Islet precursor cell (in vitro differentiated cells): ENCODE data around the gene SNCAIP.

Experiments used
- DNase-seq: peaks from one replicate; pipeline ENCODE4 v3.0.0-alpha.2; 2018

The SNCAIP gene

GRCh38 chr5:122430319-122430586 is 118.2 kb downstream of the SNCAIP start:
- DNase-seq, result no peak

- DNase-seq, result no peak
These were observed 119.3 kb downstream of the SNCAIP start for GRCh38 chr5:122431298-122431697.

- DNase-seq, result no peak
These were observed 122.4 kb downstream of the SNCAIP start for GRCh38 chr5:122434205-122434970.

- DNase-seq, result no peak
These were observed 123.2 kb downstream of the SNCAIP start for GRCh38 chr5:122435234-122435633.

- DNase-seq, result no peak
These were observed 123.7 kb downstream of the SNCAIP start for GRCh38 chr5:122435761-122436160.

- no peak for DNase-seq
These were observed 124.6 kb downstream of the SNCAIP start for GRCh38 chr5:122436615-122437014.

GRCh38 chr5:122439645-122440044 is 127.6 kb downstream of the SNCAIP start:
- no peak for DNase-seq

GRCh38 chr5:122442938-122443337 is 130.9 kb downstream of the SNCAIP start:
- no peak for DNase-seq

GRCh38 chr5:122444411-122444810 is 132.4 kb downstream of the SNCAIP start:
- no peak for DNase-seq

GRCh38 chr5:122445070-122445469 is 133.0 kb downstream of the SNCAIP start:
- no peak for DNase-seq

- no peak for DNase-seq
These were observed 135.0 kb downstream of the SNCAIP start for GRCh38 chr5:122447072-122447471.

- no peak for DNase-seq
These were observed 135.8 kb downstream of the SNCAIP start for GRCh38 chr5:122447879-122448278.

GRCh38 chr5:122454541-122454940 is 142.5 kb downstream of the SNCAIP start:
- no peak for DNase-seq

GRCh38 chr5:122455939-122456338 is 143.9 kb downstream of the SNCAIP start:
- no peak for DNase-seq

- DNase-seq, result no peak
These were observed 145.3 kb downstream of the SNCAIP start for GRCh38 chr5:122457178-122457826.

GRCh38 chr5:122458278-122458872 is 146.3 kb downstream of the SNCAIP start:
- DNase-seq, result no peak

- DNase-seq, result no peak
These were observed 150.4 kb downstream of the SNCAIP start for GRCh38 chr5:122462486-122462885.

GRCh38 chr5:122463221-122463620 is 151.2 kb downstream of the SNCAIP start:
- no peak for DNase-seq

GRCh38 chr5:122464191-122464590 is 152.2 kb downstream of the SNCAIP start:
- no peak for DNase-seq

- DNase-seq, result no peak
These were observed 153.1 kb downstream of the SNCAIP start for GRCh38 chr5:122465031-122465577.

GRCh38 chr5:122465994-122466393 is 154.0 kb downstream of the SNCAIP start:
- DNase-seq, result no peak

GRCh38 chr5:122468351-122469116 is 156.5 kb downstream of the SNCAIP start:
- no peak for DNase-seq

GRCh38 chr5:122469384-122469919 is 157.4 kb downstream of the SNCAIP start:
- no peak for DNase-seq
